GM18861 (cell line): ENCODE data around the gene SEMA4G.

Experiments used
- ATAC-seq: cut with Tn5 transposase; IDR thresholded peaks from one replicate; pipeline ENCODE4 v1.9.1; 2021; ENCODE audit not compliant: unreplicated experiment

SEMA4G gene

DNA sequence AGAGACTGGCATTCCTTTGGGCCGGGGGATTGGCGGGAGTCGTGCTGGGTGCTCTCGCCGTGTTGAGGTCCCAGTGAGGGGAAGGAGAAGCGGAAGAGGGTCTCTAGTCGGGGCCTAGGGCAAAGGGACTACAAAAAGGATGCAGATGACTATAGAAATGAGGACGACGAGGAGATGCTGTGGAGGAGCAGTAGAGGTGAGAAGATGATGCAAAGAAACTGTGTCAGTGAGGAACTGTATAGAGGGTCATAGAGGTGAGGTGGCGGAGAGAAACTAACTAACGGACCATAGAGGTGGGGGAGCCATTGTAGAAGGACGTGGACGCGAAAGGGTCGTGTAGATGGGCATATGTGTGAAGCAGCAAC lies 18.4 kb downstream of the SEMA4G start:
- no peak for ATAC-seq

DNA sequence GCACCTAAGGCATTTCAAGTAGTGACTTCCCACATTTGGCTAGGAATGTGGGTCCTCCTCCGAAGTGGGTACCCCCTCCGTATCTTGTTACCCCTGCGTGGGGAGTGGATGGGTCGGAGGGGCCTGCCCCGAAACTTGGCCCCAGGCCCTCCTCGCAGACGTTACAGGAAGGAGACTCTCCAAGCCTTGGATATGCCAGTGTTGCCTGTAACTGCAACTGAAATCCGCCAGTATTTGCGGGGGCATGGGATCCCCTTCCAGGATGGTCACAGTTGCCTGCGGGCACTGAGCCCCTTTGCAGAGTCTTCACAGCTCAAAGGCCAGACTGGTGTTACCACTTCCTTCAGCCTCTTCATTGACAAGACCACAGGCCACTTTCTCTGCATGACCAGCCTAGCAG lies 18.9 kb downstream of the SEMA4G start:
- no peak for ATAC-seq

DNA sequence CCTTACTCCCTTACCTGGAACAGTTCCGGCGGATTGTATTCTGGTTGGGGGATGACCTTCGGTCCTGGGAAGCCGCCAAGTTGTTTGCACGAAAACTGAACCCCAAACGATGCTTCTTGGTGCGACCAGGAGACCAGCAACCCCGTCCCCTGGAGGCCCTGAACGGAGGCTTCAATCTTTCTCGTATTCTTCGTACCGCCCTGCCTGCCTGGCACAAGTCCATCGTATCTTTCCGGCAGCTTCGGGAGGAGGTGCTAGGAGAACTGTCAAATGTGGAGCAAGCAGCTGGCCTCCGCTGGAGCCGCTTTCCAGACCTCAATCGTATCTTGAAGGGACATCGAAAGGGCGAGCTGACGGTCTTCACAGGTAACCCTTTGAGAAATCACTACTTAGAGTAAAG lies 19.8 kb downstream of the SEMA4G start:
- ATAC-seq = no peak

DNA sequence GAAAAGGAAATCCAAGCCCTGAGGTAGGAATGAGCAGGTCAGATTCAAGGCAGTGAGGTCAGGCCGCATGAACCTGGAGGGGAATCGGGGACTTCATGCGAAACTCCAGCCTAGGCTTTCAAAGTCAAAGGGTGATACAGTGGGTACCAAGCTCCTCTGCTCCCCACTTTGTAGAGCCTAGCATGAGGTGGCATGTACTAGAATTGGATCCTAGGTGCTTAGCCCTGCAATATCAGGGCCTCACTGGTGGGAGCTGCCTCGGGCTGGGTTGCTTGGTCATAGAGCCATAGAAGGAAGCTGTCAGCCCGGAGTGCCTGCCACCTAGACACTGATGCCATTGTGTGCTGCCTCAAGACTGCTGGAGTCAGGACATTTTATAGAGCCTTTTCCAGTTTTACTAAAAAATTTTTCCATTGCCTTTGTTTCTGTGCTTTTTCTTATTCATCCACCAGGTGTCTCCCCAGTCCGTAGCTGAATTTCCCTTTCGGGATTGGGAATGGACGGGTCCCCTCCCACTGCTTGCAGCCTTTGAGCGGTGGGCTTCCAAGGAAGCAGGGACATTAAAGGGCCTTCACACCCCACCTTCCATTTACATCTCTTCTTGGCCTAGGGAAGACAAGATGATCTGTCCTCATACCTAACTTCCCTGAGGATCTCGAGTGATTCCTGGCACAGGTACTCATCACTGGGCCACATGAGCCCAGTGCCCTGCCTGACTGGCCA lies 24.8 kb downstream of the SEMA4G start:
- no peak for ATAC-seq

DNA sequence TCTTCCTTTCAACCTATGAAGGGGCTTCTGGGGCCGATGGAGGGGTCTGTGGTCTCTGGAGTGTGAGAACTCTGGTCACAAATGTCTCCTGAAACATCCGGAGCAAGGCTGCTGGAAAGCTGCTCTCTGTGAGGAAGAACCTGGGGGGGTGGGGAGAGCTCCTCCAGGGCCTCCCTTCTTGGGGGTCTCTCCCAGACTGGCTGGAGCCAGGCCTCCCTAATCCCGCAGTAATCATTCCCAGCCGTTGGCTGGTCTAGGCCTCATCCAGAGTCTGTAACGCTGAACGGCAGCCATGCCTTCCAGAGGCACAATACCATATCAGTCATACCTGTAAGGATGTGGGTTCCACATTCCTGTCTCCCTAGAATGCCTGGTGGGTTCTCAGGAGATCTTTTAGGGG lies 25.9 kb downstream of the SEMA4G start:
- ATAC-seq = no peak

DNA sequence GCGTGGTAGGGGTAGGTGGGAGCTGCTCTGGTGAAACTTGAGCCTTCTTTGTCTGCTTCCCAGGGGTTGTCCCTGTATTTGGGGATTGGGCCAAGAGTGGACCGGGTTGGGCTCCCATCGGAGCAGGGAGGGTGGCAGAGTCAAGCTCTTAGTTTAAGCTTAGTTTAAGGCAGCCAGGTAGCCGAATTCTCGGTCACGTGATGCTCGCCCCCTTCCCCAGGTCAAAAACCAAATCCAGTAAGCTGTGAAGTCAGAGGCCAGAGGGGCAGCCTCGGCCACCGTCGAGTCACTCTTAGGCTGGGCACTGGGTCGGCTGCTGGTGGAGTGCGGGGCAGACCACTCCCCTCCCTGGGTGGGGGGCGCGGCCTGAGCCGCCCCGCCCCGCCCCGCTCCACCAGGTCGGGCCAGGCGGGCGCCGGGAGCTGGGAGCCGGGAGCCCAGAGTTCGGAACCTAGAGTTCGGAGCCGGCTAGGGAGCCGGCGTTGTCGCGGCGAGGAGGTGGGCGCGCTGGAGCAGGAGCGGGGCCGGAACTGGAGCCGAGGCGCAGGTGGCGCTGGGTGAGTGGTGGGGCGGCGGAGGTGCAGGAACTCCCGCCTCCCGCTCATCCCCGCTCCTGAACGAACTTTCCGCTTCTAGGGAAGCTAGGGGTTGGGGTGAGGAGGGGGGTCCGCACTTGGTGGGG lies 27.5 kb downstream of the SEMA4G start:
- ATAC-seq = no peak

DNA sequence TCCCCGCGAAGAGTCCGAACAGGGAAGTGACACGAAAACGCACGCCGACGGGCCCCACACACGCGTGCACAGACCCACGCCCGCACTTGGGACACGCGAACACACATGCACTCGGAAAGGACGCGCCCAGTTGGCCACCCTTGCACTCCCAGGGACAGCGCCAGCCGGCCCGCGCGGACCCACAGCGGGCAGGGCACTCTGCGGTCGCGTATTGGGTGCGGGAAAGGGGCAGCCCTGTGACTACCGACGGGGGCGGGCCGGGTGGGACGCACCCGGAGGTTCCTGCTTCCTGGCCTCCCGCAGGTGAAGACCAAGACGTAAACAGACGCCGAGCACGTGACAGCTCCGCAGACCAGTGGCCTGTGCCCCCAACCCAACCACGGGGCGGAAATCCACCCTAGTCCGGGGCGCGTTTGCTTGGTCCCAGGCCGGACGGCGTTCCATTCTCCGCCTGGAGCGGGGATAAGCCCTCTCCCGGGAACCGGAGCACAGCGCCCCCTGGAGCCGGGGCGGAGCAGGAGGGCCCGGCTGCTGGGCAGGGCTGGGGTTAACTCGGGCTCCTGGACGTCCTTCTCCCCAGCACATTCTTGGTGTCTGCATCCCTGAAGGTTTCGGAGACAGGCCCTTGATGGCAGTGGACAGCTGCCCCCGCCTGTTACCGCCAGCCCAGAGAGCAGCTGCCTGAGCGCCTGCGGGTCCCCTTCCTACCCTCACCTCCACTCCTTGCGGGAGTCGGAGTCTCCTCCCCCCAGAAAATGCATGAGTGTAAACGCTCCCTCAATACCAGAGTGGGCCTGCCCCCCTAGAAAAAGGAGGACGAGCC lies 28.3 kb downstream of the SEMA4G start:
- ATAC-seq = no peak

DNA sequence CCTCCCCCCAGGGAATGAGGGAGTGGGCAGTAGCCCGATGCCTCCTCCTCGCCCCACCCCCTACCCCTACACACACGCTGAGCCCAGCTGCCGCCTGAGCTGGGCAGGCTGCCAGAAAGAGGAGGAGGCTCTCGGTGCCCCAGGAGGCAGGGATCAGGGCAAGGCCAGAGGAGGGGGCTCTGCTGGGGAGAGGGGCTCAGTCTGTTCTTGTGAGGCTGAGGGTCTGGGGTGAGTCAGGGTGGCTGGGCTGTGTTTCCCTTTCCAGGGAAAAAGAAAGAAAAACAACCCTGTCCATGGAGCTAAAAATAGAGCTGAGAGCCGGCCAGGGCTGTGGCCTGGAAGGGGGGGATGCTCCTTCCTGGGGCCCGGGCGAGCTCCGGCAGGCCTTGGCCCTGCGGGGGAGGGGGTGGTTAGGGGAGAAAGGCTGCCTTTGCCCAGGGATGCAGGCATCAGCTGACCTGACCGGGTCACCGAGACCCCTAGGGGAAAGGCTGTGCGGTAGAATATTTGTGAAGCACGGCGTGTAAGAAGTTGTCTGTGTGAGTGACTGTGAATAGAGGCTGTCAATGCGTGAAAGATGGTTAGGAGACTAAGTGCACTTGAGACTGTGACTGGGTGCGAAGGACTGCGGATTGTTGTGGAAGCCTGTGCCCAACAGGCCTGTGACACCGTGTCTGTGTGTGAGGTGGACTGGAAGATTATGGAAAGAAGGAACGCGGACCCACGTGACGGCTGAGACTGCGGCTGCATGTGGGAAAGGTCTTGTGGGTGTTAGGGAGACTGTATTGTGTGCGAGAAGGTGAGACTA lies 29.1 kb downstream of the SEMA4G start:
- no peak for ATAC-seq

DNA sequence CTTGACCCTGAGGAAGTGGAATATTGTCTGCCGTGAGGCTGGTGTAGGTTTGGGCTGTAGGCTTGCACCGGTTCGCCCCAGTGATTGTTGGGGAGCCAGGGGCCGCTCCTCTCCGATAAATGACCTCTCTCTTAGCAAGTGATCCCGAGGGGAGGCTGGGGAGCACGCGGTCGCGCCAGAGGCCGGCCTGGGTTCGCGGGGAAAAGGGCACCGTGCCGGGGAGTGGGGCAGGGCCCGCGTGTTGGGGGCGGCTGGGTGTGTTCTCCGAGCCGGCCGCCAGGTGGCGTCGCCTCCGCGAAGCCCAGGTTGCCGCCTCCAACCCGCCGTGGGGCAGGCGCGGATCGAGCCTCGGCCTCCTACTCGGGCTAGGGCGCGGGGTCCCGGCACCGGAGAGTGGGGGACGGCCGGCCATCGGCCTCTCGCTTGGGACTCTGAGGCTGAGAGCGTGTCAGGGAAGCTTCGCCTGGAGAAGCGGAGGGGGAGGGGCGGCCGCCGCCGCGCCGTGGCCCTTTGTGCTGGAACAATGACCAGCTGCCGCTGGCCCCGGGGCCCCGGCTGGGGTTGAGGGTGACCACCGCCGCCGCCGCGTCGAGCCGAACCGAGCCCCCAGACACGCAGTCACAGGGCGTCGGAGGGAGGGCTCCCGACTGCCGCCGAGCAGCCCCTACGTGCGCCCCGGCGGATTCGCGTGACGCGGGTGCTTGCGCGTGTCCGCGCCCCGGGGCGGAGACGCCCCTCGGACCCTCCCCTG lies 29.9 kb downstream of the SEMA4G start:
- peak; percentile 32 for ATAC-seq

DNA sequence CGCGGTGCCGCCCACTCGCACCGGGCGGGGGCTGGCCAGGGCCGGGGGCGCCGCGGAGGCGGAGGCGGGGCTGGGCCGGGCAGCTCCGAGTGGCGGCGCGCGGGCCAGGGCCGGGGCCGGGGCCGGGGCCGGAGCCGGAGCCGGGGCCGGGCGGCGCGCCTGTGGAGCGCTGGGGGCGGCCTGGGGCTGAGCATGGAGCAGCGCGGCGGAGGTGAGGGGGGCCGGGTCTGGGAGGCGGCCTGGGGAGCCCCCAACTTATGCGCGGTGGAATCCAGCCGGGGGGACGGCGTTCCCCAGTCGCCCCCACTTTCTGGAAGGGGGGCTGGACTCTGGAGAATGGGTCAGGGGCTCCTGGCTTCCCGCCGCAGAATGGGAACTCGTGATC lies 30.4 kb downstream of the SEMA4G start, which contains the start of gene LZTS2:
TSS of gene LZTS2 (plus strand) at position 67 of the 385 bp plus-strand sequence. CDS start 2,731 bp downstream, outside the sequence.
- no peak for ATAC-seq

DNA sequence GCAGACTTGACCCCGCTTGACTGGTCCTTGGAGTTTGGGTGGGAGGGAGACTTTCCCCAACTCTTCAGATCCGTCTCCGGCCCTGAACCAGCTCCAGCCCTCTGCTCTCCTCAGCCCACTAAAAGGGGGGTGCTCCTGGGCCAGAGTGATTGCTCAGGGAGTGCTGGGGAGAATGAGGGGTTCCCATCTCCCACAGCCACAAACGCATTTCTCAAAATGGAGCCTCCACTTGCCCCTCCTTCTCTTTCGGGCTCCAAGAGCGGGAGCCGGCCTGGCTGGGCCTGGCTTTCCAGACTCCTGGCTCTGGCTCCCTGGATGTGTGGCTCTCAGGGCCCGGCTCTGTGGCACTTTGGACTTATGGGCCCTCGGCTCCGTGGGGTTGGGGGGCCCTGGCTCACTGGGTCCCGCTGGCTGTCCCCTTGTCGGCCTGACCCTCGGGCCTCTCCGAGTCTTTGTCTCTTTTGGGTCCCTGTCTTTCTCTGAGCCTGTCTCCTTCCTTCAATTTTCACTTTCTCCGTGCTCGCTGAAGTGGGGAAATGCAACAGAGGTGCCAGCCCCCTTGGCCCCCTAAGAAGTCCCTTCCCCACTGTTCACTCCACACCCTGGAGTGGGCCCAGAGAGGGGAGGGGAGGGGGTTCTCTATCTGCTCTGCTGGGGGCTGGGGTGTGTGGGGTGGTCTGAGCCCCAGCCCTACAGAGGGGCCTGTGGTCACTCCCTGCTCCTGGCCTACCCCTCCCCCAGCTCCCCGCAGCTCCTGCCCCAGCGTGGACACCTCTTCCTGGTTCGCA lies 31.0 kb downstream of the SEMA4G start:
- no peak for ATAC-seq

DNA sequence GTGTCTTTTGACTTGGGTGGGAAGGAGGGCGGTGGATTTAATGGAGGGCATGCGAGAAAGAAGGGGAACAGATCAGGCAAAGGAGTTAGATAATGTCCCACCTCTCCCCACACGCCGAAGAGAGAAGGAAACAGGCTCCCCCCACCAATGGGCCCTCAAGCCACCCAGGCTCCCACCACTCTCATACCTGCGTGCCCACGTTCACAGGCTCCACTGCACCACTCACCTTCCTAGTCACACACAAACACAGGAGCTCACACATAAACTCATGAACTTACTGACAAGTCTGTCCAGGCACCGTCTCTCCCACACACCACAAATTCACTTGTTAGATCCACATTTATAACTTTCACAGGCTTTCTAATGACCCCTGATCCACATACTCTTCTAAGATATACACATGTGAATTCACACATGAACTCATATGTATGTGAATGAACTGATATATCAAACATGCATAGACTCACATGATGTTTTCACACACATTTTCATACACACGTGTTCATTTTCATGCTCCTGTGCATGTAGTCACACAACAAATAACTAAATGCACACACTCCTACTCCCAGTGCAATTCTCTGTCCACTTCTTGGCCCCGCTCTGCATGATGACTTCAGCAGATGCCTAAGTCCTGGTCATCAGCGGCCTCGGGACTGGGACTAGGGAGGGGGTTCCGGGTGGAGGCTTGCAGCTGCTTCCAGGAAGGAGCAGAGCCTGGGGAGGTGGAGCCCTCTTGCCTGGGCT lies 31.8 kb downstream of the SEMA4G start:
- ATAC-seq = no peak

DNA sequence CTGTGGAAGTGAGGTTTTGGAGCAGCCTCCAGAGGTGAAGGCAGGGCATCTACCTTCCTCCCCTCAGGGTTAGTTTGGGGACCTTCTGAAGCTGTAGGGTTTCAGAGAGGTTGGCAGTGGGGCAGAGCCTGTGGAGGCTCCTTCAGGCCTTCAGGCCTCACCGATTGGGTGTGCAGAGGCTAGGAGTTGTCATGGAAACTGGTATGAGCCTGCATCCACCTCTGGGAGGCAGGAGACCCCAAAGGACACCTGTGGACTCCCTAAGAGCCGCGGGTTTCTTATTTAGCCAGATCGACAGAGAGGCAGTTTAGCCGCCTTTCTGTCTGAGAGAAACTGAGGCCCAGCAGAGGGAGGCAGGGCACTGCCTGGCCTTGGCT lies 32.3 kb downstream of the SEMA4G start:
- ATAC-seq = no peak

DNA sequence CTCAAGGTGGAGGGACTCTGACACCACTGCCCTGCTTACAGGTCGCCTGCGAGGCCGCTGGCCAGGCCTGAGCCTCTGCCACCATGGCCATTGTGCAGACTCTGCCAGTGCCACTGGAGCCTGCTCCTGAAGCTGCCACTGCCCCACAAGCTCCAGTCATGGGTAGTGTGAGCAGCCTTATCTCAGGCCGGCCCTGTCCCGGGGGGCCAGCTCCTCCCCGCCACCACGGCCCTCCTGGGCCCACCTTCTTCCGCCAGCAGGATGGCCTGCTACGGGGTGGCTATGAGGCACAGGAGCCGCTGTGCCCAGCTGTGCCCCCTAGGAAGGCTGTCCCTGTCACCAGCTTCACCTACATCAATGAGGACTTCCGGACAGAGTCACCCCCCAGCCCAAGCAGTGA lies 33.2 kb downstream of the SEMA4G start:
- ATAC-seq = no peak

DNA sequence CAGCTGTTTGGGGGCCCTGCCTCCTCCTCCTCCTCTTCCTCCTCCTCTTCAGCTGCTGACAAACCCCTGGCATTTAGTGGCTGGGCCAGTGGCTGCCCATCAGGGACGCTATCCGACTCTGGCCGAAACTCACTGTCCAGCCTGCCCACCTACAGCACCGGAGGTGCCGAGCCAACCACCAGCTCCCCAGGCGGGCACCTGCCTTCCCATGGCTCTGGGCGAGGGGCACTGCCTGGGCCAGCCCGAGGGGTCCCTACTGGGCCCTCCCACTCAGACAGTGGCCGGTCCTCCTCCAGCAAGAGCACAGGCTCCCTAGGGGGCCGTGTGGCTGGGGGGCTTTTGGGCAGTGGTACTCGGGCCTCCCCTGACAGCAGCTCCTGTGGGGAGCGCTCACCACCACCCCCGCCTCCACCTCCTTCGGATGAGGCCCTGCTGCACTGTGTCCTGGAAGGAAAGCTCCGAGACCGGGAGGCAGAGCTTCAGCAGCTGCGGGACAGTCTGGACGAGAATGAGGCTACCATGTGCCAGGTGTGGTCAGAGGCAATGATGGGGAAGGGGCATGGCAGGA lies 34.4 kb downstream of the SEMA4G start:
- no peak for ATAC-seq

DNA sequence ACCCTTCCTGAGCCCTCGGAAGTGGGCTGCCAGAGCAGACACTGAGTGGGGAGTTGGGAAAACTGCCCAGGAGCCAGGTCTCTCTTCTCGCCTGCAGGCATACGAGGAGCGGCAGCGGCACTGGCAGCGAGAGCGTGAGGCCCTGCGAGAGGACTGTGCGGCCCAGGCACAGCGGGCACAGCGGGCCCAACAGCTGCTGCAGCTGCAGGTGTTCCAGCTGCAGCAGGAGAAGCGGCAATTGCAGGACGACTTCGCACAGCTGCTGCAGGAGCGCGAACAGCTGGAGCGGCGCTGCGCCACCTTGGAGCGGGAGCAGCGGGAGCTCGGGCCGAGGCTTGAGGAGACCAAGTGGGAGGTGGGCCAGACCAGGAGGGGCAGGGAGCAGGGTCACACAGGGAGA lies 36.1 kb downstream of the SEMA4G start:
- ATAC-seq = no peak

DNA sequence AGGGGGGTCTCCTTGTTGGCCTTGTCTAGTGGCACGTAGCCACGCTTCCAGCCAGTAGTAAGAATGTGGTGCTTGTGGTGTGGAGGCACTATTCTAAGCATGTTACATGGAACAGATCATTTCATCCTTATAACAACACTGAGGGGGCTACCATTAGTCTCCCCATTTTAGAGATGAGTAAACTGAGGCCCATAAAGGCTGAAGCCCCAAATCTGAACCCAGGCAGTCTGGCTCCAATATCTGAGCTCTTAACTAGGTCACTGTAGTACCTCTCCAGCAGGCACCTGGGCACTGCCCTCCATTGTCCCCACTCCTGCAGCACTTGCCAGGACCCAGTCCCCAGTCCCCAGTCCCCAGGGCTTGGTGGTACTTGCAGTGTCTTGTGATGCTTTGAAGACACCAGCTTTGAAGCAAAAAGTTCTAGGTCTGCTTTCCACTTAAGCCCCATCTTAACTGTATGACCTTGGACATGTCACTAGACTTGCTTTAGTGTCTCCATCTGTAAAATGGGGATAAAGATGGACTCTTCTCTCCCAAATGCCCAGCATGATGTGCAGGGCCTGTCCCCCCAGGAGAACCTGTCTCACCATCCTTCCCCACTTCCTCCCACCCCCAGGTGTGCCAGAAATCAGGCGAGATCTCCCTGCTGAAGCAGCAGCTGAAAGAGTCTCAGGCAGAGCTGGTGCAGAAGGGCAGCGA lies 36.7 kb downstream of the SEMA4G start:
- no peak for ATAC-seq

DNA sequence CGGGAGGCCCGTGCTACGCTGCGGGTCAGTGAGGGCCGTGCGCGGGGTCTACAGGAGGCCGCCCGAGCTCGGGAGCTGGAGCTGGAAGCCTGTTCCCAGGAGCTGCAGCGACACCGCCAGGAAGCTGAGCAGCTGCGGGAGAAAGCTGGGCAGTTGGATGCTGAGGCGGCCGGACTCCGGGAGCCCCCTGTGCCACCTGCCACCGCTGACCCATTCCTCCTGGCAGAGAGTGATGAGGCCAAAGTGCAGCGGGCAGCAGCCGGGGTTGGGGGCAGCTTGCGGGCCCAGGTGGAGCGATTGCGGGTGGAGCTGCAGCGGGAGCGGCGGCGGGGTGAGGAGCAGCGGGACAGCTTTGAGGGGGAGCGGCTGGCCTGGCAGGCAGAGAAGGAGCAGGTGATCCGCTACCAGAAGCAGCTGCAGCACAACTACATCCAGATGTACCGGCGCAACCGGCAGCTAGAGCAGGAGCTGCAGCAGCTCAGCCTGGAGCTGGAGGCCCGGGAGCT lies 37.3 kb downstream of the SEMA4G start:
- no peak for ATAC-seq
